ENCODE data around the gene SOWAHC.
"Not testable (repeated sequence)": the region's sequence is repeated elsewhere in the genome, so short reads cannot be mapped to it uniquely, and the experiment has no call there.

The SOWAHC gene

GRCh38 chr2:109635426-109636304 lies 21.5 kb downstream of the SOWAHC start:
- H3K4me3 ChIP-seq (ENCODE audit: low read depth, low read length), result no peak overlapping the region
- no peak overlapping the region for H3K9ac ChIP-seq (ENCODE audit: low read depth, low read length)
- H3K9me3 ChIP-seq (ENCODE audit: control insufficient read depth, insufficient read depth, low read length), result no peaks in the 10 kb centered on the region
- H3K27ac ChIP-seq (ENCODE audit: low read depth, low read length), result no peak overlapping the region
- no peaks in the 10 kb centered on the region for H3K36me3 ChIP-seq (ENCODE audit: control insufficient read depth, insufficient read depth, low read length)
- no peaks in the 10 kb centered on the region for H3K4me1 ChIP-seq (ENCODE audit: control insufficient read depth, insufficient read depth, low read length)
- H3K27me3 ChIP-seq (ENCODE audit: control insufficient read depth, insufficient read depth, low read length), result no peaks in the 10 kb centered on the region

- Histone ChIP-seq H3K9ac (ENCODE audit: low read depth, low read length) (no peak overlapping the region), H3K36me3 (ENCODE audit: control insufficient read depth, insufficient read depth, low read length) (no peaks in the 10 kb centered on the region), H3K9me3 (ENCODE audit: control insufficient read depth, insufficient read depth, low read length) (no peaks in the 10 kb centered on the region), H3K4me3 (ENCODE audit: low read depth, low read length) (no peak overlapping the region), H3K4me1 (ENCODE audit: control insufficient read depth, insufficient read depth, low read length) (no peaks in the 10 kb centered on the region), H3K27ac (ENCODE audit: low read depth, low read length) (no peak overlapping the region), H3K27me3 (ENCODE audit: control insufficient read depth, insufficient read depth, low read length) (no peaks in the 10 kb centered on the region)
Measured at GRCh38 chr2:109636317-109636716, 22.2 kb downstream of the SOWAHC start.

- Histone ChIP-seq H3K36me3 (ENCODE audit: control insufficient read depth, insufficient read depth, low read length) (no peaks in the 10 kb centered on the region), H3K27me3 (ENCODE audit: control insufficient read depth, insufficient read depth, low read length) (no peaks in the 10 kb centered on the region), H3K27ac (ENCODE audit: low read depth, low read length) (no peak overlapping the region), H3K4me1 (ENCODE audit: control insufficient read depth, insufficient read depth, low read length) (no peaks in the 10 kb centered on the region), H3K9ac (ENCODE audit: low read depth, low read length) (no peak overlapping the region), H3K4me3 (ENCODE audit: low read depth, low read length) (no peak overlapping the region), H3K9me3 (ENCODE audit: control insufficient read depth, insufficient read depth, low read length) (no peaks in the 10 kb centered on the region)
Measured at GRCh38 chr2:109637749-109638570, 23.8 kb downstream of the SOWAHC start.

- Histone ChIP-seq H3K27me3 (ENCODE audit: control insufficient read depth, insufficient read depth, low read length) (no peaks in the 10 kb centered on the region), H3K4me3 (ENCODE audit: low read depth, low read length) (no peak overlapping the region), H3K36me3 (ENCODE audit: control insufficient read depth, insufficient read depth, low read length) (no peaks in the 10 kb centered on the region), H3K9me3 (ENCODE audit: control insufficient read depth, insufficient read depth, low read length) (no peaks in the 10 kb centered on the region), H3K4me1 (ENCODE audit: control insufficient read depth, insufficient read depth, low read length) (no peaks in the 10 kb centered on the region), H3K9ac (ENCODE audit: low read depth, low read length) (no peak overlapping the region), H3K27ac (ENCODE audit: low read depth, low read length) (no peak overlapping the region)
Measured at GRCh38 chr2:109638795-109639194, 24.6 kb downstream of the SOWAHC start.

- not testable (repeated sequence) for H3K4me3 ChIP-seq (ENCODE audit: low read depth, low read length); H3K36me3 ChIP-seq (ENCODE audit: control insufficient read depth, insufficient read depth, low read length); H3K4me1 ChIP-seq (ENCODE audit: control insufficient read depth, insufficient read depth, low read length); H3K27ac ChIP-seq (ENCODE audit: low read depth, low read length); H3K9ac ChIP-seq (ENCODE audit: low read depth, low read length); H3K27me3 ChIP-seq (ENCODE audit: control insufficient read depth, insufficient read depth, low read length); H3K9me3 ChIP-seq (ENCODE audit: control insufficient read depth, insufficient read depth, low read length)
Measured at GRCh38 chr2:109640000-109640399, 25.8 kb downstream of the SOWAHC start.

GRCh38 chr2:109644571-109645275 lies 30.6 kb downstream of the SOWAHC start:
- Histone ChIP-seq H3K27me3 (ENCODE audit: control insufficient read depth, insufficient read depth, low read length) (no peaks in the 10 kb centered on the region), H3K9me3 (ENCODE audit: control insufficient read depth, insufficient read depth, low read length) (no peaks in the 10 kb centered on the region), H3K36me3 (ENCODE audit: control insufficient read depth, insufficient read depth, low read length) (no peaks in the 10 kb centered on the region), H3K27ac (ENCODE audit: low read depth, low read length) (peak overlapping the region; percentile 82), H3K4me3 (ENCODE audit: low read depth, low read length) (no peak overlapping the region), H3K9ac (ENCODE audit: low read depth, low read length) (no peak overlapping the region), H3K4me1 (ENCODE audit: control insufficient read depth, insufficient read depth, low read length) (peaks cover 20% of the 10 kb centered on the region)

GRCh38 chr2:109645412-109646184 lies 31.4 kb downstream of the SOWAHC start:
- Histone ChIP-seq H3K9me3 (ENCODE audit: control insufficient read depth, insufficient read depth, low read length) (no peaks in the 10 kb centered on the region), H3K4me1 (ENCODE audit: control insufficient read depth, insufficient read depth, low read length) (peaks cover 20% of the 10 kb centered on the region), H3K9ac (ENCODE audit: low read depth, low read length) (no peak overlapping the region), H3K36me3 (ENCODE audit: control insufficient read depth, insufficient read depth, low read length) (no peaks in the 10 kb centered on the region), H3K27ac (ENCODE audit: low read depth, low read length) (peak overlapping the region; percentile 82), H3K4me3 (ENCODE audit: low read depth, low read length) (no peak overlapping the region), H3K27me3 (ENCODE audit: control insufficient read depth, insufficient read depth, low read length) (no peaks in the 10 kb centered on the region)

GRCh38 chr2:109646961-109647360 lies 32.8 kb downstream of the SOWAHC start:
- Histone ChIP-seq H3K27me3 (ENCODE audit: control insufficient read depth, insufficient read depth, low read length) (no peaks in the 10 kb centered on the region), H3K27ac (ENCODE audit: low read depth, low read length) (no peak overlapping the region), H3K9ac (ENCODE audit: low read depth, low read length) (no peak overlapping the region), H3K9me3 (ENCODE audit: control insufficient read depth, insufficient read depth, low read length) (no peaks in the 10 kb centered on the region), H3K36me3 (ENCODE audit: control insufficient read depth, insufficient read depth, low read length) (no peaks in the 10 kb centered on the region), H3K4me1 (ENCODE audit: control insufficient read depth, insufficient read depth, low read length) (peaks cover 20% of the 10 kb centered on the region), H3K4me3 (ENCODE audit: low read depth, low read length) (no peak overlapping the region)

GRCh38 chr2:109647636-109648035 lies 33.5 kb downstream of the SOWAHC start:
- Histone ChIP-seq H3K36me3 (ENCODE audit: control insufficient read depth, insufficient read depth, low read length) (no peaks in the 10 kb centered on the region), H3K9me3 (ENCODE audit: control insufficient read depth, insufficient read depth, low read length) (no peaks in the 10 kb centered on the region), H3K9ac (ENCODE audit: low read depth, low read length) (no peak overlapping the region), H3K4me1 (ENCODE audit: control insufficient read depth, insufficient read depth, low read length) (peaks cover 20% of the 10 kb centered on the region), H3K4me3 (ENCODE audit: low read depth, low read length) (no peak overlapping the region), H3K27me3 (ENCODE audit: control insufficient read depth, insufficient read depth, low read length) (no peaks in the 10 kb centered on the region), H3K27ac (ENCODE audit: low read depth, low read length) (no peak overlapping the region)

GRCh38 chr2:109648041-109648527 lies 33.9 kb downstream of the SOWAHC start:
- Histone ChIP-seq H3K9ac (ENCODE audit: low read depth, low read length) (no peak overlapping the region), H3K9me3 (ENCODE audit: control insufficient read depth, insufficient read depth, low read length) (no peaks in the 10 kb centered on the region), H3K27ac (ENCODE audit: low read depth, low read length) (no peak overlapping the region), H3K27me3 (ENCODE audit: control insufficient read depth, insufficient read depth, low read length) (no peaks in the 10 kb centered on the region), H3K36me3 (ENCODE audit: control insufficient read depth, insufficient read depth, low read length) (no peaks in the 10 kb centered on the region), H3K4me1 (ENCODE audit: control insufficient read depth, insufficient read depth, low read length) (peaks cover 20% of the 10 kb centered on the region), H3K4me3 (ENCODE audit: low read depth, low read length) (no peak overlapping the region)

All from HUES48 (cell line).